ENCODE data around the gene ATG16L1.

ATG16L1 gene

DNA sequence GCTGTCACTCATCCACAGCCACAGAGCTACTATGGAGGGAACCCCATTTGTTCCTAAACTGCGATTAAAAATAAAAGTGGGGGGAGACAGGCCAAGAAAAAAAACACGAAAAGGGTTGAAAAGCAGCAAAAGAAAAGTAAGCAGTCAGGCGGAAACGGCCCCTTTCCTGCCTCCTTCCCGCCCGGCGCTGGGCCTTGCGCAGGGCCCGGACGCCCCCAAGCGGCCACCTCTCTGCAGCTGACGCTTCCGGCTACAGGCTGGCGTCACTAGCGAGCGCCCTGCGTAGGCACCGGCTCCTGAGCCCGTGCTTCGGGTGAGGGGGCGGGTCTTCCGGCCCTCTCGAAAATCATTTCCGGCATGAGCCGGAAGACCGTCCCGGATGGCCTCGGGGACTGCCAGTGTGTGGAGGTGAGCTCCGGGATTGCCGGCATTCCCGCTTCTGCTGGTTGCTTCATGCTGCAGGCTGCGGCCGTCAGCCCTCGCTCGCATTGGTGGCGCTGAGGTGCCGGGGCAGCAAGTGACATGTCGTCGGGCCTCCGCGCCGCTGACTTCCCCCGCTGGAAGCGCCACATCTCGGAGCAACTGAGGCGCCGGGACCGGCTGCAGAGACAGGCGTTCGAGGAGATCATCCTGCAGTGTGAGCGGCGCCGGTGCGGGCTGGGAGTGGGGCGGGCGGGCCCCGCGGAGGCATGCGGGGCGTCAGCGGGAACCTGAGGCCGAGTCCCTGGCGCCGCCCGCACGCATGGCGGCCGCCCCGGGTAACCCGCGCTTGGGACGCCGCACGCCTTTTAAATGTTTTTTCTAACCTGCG lies at the start of gene ATG16L1:
TSS of gene ATG16L1 (plus strand) at position 368 of the 811 bp plus-strand sequence. CDS start at position 523, 155 bp downstream.
- DNase-seq = peak; percentile 96

DNA sequence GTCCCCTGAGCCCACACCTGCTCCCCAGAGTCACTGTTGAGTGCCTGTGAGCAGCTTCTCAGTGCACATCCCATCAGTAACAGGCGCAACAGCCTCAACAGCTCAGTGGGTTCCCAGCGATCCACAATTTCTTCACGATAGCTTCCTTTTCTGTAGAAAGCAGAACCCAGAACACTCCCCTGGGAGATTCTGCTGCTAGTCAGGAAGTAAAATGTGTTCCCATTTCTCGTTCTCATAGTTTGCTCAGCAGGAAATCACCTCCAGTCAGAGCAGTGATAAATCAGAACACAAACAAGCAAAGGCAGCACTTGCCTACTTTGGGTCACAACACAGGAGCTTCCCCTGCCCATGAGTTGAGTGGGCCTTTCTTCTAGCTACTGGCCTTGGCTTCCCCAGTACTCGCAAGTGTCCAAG lies 48.9 kb upstream of the ATG16L1 start:
- no peak for DNase-seq

DNA sequence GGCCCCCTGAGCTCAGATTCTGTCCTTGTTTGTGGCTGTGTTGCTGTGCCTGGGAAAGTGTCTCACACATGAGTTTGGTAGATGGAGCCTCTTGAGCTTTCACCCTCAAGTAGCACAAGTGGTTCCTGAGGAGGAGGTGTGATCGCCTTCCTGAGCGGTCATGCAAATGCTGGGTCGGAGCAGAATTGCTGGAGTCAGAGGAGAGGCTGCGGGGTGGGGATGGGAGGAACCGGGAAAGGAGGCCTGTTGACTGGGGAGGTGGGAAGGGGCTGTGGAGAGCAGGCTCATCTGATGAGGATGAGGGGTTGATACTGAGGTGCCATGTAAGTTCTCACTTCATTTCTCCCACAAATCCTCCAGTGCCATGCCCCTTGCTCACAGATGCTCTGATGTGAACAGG lies 48.4 kb upstream of the ATG16L1 start:
- DNase-seq = no peak

DNA sequence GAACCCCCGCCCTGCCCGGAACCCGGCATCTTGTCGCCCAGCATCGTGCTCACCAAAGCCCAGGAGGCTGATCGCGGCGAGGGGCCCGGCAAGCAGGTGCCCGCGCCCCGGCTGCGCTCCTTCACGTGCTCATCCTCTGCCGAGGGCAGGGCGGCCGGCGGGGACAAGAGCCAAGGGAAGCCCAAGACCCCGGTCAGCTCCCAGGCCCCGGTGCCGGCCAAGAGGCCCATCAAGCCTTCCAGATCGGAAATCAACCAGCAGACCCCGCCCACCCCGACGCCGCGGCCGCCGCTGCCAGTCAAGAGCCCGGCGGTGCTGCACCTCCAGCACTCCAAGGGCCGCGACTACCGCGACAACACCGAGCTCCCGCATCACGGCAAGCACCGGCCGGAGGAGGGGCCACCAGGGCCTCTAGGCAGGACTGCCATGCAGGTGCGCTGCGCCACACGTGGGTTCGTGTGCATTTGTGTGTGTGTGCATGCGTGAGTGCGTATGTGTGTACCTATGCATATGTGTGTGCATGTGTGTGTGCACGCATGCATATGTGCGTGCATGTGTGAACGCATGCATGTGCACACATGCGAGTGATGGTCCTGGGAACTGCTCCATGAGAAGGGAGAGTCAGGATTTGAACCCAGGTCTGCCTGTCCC lies 47.1 kb upstream of the ATG16L1 start:
- DNase-seq = no peak

DNA sequence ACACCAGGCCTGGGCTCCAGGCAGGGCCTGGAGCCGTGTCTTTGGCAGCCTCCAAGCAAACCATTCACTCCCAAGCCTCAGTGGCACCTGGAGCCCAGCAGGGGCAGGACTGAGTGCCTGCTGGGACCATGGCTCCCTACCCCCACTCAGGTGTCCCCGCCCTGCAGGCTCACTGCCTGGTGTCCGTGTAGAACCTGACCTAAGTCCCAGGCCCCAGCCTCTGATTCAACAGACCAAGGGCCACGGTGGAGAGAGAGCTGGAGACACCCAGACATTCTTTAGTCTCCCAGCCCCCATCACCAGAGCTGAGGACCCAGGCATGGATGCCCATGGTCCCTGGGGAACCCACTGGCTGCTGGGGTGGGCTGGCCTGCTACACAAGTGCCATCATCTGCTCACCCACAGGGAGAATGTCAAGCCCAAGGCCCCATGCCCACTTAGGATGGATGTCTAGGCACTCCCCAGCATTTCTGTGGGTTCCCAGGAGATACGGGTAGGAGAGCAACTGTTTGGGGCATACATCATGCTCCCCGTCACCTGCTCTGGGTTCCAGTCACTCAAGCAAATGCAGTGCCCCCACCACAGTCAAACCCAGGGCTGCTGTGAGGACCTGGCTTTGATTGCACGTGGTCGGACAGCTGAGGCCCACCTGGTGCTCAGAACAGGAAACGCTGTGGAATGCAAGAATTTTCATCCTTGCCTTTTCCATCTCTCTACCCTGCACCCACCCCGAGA lies 42.9 kb upstream of the ATG16L1 start:
- no peak for DNase-seq

DNA sequence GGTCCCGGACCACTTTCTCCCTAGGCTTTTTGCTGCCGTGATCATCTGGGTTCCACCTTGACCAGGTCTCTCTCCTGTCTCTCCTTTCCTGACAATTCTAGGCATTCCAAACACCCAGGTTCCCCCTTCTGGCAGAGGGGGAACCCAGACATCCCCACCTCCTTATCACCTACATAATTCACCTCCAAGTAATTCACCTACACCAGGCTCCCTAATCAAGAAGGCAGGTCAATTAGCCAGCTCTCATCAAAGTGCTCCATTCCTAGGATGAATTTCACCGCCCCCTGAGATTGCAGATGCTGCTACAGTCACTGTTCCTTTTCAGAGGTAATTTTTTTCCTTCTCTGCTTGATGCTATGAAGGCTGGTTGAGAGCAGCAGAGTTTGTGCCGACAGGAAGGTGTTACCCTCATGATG lies 42.3 kb upstream of the ATG16L1 start:
- DNase-seq = no peak

DNA sequence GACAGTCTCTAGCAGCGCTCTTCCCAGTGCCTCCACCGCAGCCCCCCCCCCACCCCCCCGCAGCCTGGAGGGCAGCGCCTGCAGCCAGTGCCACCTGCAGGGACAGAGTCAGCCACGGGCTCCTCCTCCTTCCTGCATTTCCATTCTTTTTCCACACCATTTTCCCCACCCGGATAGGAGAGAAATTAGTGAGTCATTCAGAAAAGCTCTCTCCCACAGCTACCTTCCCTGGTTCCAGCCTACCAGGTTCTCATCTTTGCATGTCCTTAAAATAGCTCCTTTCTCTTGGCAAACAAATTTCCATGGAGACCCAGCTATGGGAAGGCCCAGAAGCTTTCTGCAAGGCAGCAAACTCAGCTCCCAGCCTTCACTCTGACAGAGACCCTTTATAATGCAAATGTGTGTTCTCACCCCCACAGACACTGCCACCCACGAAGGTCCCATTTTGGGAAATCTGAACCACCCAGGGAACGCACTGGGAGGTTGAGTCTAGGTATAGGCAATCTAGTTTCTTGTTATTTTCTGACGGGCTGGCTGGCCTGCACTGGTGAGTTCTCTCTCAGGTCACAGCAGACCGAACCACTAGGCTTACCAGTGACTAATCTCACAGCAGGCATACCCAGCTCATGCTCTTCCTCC lies 41.8 kb upstream of the ATG16L1 start:
- no peak for DNase-seq

DNA sequence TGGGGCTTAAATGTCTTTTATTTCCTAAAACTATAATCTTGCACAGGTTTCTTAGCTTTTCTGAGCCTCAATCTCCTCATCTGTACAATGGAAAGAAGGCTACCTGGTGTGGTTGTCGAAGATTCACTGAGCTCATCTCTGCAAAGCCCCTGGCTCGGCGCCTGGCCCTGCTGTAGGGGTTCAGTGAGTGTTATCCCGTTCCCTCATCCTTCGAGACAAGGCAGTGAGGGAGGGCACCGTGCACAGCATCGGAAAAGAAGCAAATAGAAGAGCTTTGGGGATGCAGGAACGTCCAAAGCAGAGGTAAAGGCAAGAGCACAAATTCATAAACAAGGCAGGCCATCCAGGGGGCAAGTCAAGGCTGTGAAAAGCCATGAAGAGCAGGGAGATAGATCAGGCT lies 41.2 kb upstream of the ATG16L1 start:
- no peak for DNase-seq

DNA sequence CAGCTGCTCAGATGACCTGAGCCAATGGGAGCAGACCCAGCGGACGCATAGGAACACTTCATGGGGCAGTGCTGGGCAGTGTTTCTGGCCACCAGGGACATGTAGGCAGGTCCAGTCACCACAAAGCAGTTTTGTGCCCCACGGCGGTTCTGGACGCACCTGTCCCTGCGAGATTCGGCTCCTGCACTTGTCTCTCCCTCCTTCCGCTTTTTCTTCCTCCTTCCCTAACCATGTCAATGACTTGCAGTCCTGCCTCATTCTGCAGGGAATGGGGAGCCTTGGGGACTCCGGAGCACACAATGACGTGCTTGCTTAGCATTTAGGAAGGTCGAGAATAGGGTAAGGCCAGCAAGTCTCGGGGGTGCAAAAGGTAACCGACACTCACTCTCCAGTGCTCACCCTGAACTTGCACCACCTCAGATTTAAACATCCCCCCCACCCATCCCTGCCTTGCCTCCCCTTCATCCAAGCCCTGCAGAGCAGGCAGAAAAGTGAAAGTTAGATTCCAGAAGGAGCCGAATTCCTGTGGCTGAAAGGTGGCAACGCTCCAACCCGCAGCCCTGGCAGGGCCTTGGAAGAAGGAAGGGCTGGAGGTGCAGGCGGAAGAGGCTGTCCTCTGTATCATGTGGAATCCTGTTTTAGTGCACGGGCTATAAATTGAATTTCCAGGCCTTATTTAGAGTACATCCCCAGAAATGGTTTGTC lies 40.5 kb upstream of the ATG16L1 start:
- DNase-seq = no peak

DNA sequence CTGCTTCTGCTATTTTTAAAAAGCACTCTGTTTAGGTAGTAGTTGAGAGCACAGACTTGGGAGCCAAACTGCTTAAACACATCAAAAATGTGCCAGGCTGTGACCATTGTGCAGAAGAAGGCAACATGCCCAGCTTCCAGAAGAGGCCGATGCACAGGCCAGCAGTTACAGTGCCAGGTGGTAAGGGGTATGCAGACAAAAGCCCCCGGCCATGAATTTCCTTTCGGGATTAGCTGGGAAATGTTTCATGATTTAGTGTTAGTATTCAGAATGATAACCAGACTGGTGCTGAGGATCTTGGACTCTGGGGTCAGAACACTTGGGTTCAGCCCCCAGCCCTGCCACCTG lies 40.0 kb upstream of the ATG16L1 start:
- no peak for DNase-seq

DNA sequence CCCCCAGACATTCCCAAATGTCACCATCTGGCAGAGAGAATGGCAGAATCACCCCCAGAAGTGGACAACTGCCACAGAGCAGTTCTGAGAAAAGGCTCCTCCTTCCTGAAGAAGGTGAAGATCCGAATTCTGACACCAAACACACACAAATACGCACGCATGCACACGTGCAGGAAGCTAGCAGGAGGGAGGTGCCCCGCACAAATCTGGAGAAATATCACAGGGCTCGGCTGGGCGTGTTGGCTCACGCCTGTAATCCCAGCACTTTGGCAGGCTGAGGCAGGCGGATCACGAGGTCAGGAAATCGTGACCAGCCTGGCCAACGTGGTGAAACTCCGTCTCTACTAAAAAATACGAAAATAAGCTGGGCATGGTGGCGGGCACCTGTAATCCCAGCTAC lies 38.5 kb upstream of the ATG16L1 start:
- DNase-seq = no peak

DNA sequence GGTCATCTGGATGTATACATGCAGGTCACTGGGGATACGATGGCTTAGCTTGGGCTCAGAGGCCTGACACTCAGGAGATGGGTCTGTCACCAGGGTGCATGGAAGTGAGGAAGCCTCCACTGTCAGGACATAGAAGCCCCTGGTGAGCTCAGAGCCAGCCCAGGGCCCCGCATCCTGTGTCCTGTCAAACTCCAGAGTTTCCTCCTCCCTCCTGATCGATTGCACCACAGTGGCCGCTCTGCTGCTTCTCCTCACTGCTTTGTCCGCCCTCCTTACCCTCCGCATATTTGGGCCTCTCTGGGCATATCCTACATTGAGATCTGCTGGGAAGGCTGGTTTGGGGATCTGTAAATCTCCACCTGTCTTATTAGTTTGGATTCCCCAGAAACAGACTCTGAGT lies 37.5 kb upstream of the ATG16L1 start:
- no peak for DNase-seq

DNA sequence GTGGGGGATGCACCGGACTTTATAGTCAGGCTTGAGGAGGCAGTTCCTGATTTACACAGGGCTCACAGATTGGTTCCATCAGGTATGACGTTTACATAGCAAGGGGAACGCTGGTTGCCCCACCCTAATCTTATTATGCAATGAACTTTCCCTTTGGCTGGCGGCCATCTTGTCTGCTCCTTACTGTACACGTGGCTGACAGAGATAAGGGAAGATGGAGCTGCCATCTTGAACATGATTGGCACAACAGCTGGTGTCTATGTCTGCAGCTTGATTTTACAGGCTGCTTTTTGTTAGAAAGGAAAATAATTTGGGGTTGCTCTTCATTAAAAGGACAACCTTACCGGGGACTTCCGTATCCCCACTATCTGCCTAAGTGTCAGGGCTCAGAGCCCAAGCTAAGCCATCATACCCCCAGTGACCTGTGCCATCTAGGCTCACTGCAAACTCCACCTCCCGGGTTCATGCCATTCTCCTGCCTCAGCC lies 33.5 kb upstream of the ATG16L1 start:
- no peak for DNase-seq

DNA sequence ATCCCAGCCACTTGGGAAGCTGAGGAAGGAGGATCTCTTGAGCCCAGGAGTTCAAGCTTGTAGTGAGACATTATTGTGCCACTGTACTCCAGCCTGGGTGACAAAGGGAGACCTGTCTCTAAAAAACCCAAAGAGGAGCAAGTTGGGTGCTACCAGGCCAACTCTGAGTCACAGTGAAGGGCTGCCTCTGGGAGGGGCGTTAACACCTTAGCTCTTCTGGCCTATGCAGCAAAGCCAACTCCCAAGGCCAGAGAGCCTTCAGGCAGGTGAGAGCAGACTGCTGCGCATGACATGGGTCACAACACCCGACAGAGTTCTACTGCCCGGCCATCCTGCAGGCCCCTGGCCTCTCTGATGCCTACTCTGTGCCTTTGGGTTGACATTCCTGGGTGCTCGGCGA lies 32.6 kb upstream of the ATG16L1 start:
- no peak for DNase-seq

DNA sequence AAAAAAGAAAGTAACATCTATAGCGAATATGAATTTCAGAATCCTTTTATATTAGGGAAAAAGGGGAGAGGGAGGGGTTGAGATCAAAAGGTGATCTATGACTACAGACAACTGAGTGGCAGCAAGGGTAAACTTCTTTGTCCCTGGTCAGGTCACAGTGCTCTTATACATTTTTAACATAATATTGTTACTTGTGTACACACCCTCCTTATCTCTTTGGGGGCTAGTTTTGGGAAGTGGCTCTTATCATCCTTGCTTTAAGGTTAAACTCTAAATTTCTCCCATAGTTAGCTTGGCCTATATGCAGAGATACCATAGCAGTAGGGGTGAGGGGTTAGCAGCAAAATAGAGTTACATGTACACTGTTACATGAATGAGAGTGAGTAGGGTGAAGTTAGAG lies 31.6 kb upstream of the ATG16L1 start:
- DNase-seq = no peak

DNA sequence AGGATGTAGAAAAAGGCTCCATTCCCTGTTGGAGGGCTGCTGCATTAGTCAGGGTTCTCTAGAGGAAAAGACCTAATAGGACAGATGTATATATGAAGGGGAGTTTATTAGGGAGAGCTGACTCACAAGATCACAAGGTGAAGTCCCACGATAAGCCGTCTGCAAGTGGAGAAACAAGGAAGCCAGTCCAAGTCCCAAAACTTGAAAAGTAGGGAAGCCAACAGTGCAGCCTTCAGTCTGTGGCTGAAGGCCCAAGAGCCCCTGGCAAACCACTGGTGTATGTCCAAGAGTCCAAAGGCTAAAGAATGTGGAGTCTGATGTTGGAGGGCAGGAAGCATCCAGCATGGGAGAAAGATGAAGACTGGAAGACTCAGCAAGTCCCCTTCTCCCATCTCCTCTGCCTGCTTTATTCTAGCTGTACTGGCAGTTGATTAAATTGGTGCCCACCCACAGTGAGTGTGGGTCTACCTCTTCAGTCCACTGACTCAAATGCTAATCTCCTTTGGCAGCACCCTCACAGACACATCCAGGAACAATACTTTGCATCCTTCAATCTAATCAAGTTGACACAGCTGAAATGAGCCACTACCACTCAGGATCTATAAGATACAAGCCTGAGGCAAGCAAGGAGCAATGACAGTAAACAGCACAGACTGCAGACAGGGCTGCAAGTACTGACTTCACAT lies 30.0 kb upstream of the ATG16L1 start:
- no peak for DNase-seq

DNA sequence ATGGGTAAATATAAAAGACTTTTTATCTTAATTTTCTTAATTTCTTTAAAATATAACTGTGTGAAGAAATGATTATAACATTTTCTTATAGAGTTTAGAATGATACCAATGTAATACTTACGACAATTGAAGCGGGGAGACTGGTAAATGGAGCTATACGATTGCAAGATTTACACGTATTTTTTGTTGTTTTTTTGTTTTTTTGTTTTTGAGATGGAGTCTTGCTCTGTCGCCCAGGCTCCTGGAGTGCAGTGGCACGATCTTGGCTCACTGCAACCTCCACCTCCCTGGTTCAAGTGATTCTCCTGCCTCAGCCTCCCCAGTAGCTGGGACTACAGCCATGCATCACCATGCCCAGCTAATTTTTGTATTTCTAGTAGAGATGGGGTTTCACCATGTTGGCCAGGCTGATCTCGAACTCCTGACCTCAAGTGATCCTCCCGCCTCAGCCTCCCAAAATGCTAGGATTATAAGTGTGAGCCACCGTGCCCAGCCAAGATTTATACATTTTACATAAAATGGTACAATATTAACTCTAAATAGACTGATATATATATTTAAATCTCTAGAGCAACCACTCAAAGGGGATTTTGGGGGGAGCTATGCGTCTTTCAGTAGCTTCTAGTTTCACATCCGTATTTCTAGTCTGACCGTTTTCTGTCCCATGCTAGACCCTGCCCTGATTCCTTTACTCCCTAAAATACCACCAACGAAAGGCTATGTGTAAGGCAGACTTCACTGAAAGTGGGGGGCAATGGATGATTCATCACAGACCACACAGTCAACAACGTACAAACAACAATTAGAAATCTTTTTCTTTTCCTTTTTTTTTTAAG lies 28.2 kb upstream of the ATG16L1 start:
- DNase-seq = no peak

DNA sequence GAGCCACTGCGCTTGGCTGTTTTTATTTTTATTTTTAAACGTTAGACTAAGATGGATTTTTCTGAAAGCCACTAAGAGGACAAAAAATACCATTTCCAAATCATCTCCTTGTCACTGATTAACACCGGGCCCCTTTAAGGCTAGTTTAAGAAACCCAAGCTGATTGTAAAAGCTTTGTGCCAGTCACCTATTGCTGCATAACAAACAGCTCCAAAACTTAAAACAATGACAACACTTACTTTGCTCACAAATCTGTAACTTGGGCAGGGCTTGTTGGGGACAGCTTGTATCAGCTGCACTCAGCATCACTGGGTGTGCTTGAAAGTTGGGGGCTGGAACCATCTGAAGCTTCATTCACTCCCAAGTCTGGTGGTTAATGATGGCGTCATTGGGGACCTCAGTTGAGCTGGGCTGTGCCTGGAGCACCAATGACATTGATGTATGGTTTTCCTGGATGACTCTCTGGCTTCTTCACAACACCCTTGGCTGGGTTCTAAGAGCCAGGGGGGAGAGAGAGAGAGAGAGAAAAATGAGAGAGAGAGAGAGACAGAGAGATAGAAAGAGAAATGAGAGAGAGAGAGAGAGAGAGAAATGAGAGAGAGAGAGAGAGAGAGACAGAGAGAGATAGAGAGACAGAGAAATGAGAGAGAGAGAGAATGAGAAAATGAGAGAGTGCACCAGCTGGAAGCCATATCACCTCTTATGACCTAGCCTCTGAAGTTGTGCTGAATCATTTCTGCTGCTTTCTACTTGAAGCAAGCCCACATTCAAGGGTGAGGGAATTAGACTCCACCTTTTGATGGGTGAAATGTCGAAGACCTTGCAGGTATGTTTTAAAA lies 26.0 kb upstream of the ATG16L1 start:
- DNase-seq = no peak

DNA sequence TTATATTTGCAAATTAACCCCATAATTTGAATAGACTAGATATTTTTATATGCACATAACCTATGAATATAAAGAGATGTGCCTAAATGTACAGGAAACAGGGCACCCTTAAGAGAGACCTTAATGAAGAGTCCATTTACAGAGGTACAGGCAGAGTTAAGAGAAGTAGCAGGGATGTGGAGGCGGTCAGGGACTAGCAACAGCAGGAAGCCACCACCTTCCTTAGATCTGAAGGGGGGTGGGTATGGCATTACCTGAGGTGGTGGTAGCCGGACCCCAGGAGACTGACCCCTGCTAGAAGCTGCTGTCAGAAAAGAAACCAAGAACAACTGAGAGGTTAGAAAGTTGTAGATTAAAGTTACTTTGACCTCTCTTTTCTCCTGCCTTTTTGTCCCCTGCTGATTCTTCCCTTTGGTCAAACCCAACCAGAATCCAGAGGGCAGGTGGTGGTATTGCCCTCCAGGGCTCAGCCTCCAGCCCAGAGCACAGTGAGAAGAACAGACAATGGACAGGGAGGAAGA lies 24.9 kb upstream of the ATG16L1 start:
- no peak for DNase-seq
